ENCODE data around the gene PDZD2.

GRCh38 chr5:32127711-32128110, 488.8 kb downstream of the PDZD2 start:
- TF ChIP-seq, protein P1, sequence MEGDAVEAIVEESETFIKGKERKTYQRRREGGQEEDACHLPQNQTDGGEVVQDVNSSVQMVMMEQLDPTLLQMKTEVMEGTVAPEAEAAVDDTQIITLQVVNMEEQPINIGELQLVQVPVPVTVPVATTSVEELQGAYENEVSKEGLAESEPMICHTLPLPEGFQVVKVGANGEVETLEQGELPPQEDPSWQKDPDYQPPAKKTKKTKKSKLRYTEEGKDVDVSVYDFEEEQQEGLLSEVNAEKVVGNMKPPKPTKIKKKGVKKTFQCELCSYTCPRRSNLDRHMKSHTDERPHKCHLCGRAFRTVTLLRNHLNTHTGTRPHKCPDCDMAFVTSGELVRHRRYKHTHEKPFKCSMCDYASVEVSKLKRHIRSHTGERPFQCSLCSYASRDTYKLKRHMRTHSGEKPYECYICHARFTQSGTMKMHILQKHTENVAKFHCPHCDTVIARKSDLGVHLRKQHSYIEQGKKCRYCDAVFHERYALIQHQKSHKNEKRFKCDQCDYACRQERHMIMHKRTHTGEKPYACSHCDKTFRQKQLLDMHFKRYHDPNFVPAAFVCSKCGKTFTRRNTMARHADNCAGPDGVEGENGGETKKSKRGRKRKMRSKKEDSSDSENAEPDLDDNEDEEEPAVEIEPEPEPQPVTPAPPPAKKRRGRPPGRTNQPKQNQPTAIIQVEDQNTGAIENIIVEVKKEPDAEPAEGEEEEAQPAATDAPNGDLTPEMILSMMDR (IDR thresholded peaks at IDR 0.05; ENCODE audit: low read depth, low read length, poor library complexity, severe bottlenecking) = no peak
- TF ChIP-seq EZH2phosphoT487 (IDR thresholded peaks at IDR 0.05; ENCODE audit: borderline replicate concordance, low read length) = no peak

All from DOHH2 (cell line).